GM03348 (cell line): ENCODE measurements around the gene FAM118A.
"Not testable (repeated sequence)": the region's sequence is repeated elsewhere in the genome, so short reads cannot be mapped to it uniquely, and the experiment has no call there.

Experiments
- DNase-seq: peaks from one replicate; pipeline ENCODE4 v3.0.0; 2012; ENCODE audit warnings: low spot score

FAM118A gene

GRCh38 chr22:45284705-45285262 lies 24.9 kb upstream of the FAM118A start, which contains the start of gene UPK3A:
Gene UPK3A (plus strand): TSS chr22:45284949. CDS start chr22:45285014, 65 bp downstream.
- peak; percentile 61 for DNase-seq

- DNase-seq = no peak
These were observed 24.3 kb upstream of the FAM118A start for GRCh38 chr22:45285263-45286058.

GRCh38 chr22:45286854-45287551 lies 22.7 kb upstream of the FAM118A start:
- no peak for DNase-seq

- peak; percentile 46 for DNase-seq
These were observed 19.3 kb upstream of the FAM118A start for GRCh38 chr22:45290410-45290936.

GRCh38 chr22:45291061-45291930 lies 18.4 kb upstream of the FAM118A start:
- DNase-seq = no peak

- DNase-seq = no peak
These were observed 17.8 kb upstream of the FAM118A start for GRCh38 chr22:45291931-45292290.

- DNase-seq = no peak
These were observed 16.8 kb upstream of the FAM118A start for GRCh38 chr22:45292731-45293442.

- no peak for DNase-seq
These were observed 15.7 kb upstream of the FAM118A start for GRCh38 chr22:45294030-45294429.

GRCh38 chr22:45295004-45295403 lies 14.7 kb upstream of the FAM118A start:
- DNase-seq = not testable (repeated sequence)

GRCh38 chr22:45295492-45295891 lies 14.2 kb upstream of the FAM118A start:
- DNase-seq = no peak

GRCh38 chr22:45296628-45297297 lies 13.0 kb upstream of the FAM118A start:
- no peak for DNase-seq

- no peak for DNase-seq
These were observed 10.7 kb upstream of the FAM118A start for GRCh38 chr22:45298934-45299505.

GRCh38 chr22:45302751-45303150 lies 7.0 kb upstream of the FAM118A start:
- no peak for DNase-seq

- DNase-seq = no peak
These were observed 6.6 kb upstream of the FAM118A start for GRCh38 chr22:45303181-45303580.

GRCh38 chr22:45304971-45305370 lies 4.8 kb upstream of the FAM118A start:
- no peak for DNase-seq

GRCh38 chr22:45305456-45306075 lies 4.2 kb upstream of the FAM118A start:
- DNase-seq = no peak

GRCh38 chr22:45306139-45306538 lies 3.6 kb upstream of the FAM118A start:
- no peak for DNase-seq

GRCh38 chr22:45308391-45308956 lies 1.3 kb upstream of the FAM118A start:
- DNase-seq = no peak

- no peak for DNase-seq
These were observed 745 bp upstream of the FAM118A start for GRCh38 chr22:45308957-45309421.
